SH-SY5Y (cell line): ENCODE data around the gene TPP2.
A peak's percentile ranks its signal among the peaks of the same experiment; 100 is the strongest.

ENCODE experiments used
- GATA2 ChIP-seq: IDR thresholded peaks from 2 replicates; pipeline ENCODE4 v1.6.1; 2011; ENCODE audit warnings: mild to moderate bottlenecking, low read depth, low read length
- GATA3 ChIP-seq: IDR thresholded peaks from 2 replicates; pipeline ENCODE4 v1.6.1; 2011; ENCODE audit warnings: low read depth, mild to moderate bottlenecking, low read length, moderate library complexity

The TPP2 gene

DNA sequence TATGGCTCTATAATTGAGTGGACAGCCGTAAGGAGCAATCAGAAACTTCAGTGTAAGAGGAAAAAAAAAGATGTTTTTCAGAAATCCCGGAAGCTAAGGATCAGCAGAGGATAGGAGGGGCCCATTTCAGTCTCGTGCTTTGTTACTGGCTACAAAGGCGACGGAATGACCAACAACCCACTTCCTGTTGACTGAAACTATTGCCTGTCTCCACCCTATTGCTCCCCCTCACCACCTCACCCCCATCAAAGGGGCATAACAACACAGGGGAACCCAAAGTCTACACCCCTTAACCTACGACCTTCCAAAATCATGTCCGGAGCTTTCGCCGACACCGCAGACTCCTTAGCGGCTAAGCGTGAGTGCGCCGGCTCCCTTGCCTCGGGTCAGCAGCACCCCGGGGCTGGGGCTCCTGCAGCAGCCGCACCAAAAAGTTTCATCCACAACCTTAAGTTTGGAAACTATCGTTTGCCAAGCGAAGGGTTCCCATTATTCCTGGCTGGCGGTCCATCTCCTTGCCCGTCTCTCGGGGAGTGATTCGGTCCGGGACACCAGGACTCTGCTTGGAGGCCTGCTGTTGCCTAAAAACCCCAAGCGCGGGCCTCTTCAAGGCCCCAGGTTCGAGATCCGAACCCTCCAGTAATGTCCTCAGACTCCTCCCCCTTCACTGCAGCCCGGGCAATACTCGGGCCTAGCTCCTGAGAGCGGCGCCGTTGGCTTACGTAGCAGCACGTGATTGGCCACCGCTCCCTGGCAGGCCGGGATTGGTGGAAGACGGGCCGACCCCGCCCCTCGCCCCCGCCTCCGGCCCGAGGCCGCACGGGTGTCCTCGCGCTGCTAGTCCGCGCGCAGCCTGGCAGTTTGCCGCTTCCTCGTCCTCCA lies at the start of gene TPP2:
TPP2 (plus strand) TSS at position 840 of the 882 bp plus-strand sequence. CDS start 53 bp downstream, outside the sequence.
- TF ChIP-seq GATA3 (no peak), GATA2 (no peak)

GRCh38 chr13:102548811-102549210 lies 48.0 kb upstream of the TPP2 start:
- TF ChIP-seq GATA2, result no peak
- no peak for TF ChIP-seq GATA3

GRCh38 chr13:102550507-102550906 lies 46.3 kb upstream of the TPP2 start:
- TF ChIP-seq GATA2 (no peak), GATA3 (no peak)

- TF ChIP-seq GATA2, result no peak
- TF ChIP-seq GATA3, result no peak
Observed at GRCh38 chr13:102555914-102556553, 40.8 kb upstream of the TPP2 start.

GRCh38 chr13:102556806-102557205 lies 40.0 kb upstream of the TPP2 start:
- TF ChIP-seq GATA3 (no peak), GATA2 (no peak)

DNA sequence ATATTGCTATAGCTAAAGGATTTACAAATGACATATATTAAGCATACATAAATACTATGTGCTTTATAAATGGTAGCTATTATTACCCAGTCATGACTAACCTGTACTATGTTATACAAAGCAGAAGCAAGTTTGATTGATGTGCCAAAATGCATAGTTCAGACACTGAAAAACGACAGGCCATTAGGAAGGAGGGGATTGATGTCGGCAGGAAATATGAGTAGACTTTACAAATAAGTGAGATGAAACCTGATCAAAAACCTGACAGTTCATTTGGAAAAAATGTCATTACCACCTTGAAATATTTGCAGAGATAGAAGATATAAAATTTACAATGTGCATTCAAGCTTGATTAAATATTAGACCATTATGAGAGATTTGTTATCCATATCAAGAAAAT lies 38.8 kb upstream of the TPP2 start:
- TF ChIP-seq GATA3 (no peak), GATA2 (no peak)

DNA sequence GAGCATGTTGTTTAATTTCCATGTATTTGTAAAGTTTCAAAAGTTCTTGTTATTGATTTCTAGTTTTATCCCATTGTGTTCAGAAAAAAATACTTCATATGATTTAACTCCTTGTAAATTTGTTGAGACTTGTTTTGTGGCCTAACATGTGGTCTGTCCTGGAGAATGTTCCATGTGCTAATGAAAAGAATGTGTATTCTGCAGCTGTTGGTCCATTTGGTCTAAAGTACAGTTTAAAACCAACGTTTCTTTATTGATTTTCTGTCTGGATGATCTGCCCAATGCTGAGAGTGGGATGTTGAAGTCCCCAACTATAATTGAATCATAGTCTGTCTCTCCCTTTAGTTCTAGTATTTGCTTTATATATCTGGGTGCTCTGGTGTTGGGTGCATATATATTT lies 34.9 kb upstream of the TPP2 start:
- TF ChIP-seq GATA2 (no peak), GATA3 (no peak)

DNA sequence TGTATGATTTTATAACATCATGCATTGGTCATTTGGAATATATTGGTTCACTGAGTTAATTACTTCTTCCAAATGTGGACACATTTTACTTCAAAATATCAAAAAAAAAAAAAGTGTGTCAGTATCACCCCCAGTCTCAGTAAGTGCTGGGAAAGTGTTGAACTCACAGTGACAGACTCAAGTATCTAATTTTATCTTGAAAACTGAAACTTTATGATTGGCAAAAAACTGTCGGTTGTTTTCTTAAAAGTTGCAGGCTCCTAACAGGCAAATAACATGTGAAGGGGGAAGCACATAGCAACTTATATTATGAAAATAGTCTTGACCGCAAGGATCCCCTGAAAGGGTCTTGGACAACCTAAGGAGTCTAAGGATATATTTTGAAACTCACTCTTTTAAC lies 33.5 kb upstream of the TPP2 start:
- TF ChIP-seq GATA3 (no peak), GATA2 (no peak)

DNA sequence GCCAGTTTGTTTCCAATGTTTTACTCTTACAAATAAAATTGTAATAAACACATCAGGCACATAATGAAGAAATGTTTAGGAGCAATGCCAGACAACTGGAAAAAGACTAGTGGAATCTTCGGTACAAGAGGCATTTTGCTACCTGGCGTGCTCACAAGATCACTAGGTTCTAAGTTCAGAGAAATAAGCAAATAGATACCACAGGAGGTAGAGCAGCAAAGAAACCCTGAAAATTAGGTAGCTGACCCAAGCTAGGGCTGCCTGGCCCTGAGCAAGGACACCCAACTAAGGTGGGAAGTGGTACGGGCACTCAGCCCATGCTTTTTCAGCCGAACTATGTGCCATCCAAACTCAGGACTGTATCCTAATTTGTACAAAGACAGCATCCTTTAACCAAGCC lies 32.2 kb upstream of the TPP2 start:
- no peak for TF ChIP-seq GATA2
- TF ChIP-seq GATA3, result no peak

GRCh38 chr13:102566513-102566912 lies 30.3 kb upstream of the TPP2 start:
- TF ChIP-seq GATA2 (no peak), GATA3 (no peak)

DNA sequence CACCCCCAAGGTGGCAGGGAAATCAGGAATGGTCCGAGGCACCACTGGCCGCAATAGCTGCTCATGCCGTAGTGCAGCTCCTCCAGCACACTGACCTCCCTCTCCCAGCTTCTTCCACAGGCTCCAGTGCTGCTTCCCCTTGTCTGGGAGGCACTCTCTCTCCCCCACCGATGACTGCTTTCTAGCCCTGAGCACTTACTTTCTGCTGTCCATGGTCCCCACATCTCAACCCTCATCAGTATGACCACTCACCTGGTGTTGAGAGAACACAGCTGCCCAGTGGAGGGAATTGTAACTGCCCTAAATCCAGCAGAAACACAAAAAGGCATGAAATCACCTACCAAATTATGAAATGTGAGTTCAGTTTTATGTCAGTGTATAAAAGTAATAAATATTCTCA lies 28.9 kb upstream of the TPP2 start:
- TF ChIP-seq GATA2 (no peak), GATA3 (no peak)

DNA sequence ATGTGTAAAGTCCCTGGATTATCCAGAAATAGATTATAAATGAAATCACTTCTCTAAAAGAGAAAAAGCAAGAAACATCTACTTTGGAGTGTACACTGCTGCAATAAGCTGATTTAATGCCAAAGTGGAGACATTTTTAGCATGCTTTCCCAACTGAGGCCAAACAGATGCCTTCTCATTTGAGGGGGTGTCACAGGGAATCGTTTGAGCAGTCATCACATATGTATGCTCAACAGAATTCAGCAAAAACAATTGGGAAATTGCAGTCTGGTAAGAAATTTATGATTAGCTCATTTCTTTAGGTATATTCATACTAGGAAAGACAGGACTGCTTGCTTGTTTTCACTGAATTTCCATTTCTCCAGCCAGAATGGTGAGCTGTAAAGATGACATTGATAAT lies 27.3 kb upstream of the TPP2 start:
- TF ChIP-seq GATA3 (no peak), GATA2 (0 out of 2 replicates have a peak, but pooled peaks have one; percentile 19)

GRCh38 chr13:102571075-102571474 lies 25.7 kb upstream of the TPP2 start:
- TF ChIP-seq GATA2 (no peak), GATA3 (no peak)

DNA sequence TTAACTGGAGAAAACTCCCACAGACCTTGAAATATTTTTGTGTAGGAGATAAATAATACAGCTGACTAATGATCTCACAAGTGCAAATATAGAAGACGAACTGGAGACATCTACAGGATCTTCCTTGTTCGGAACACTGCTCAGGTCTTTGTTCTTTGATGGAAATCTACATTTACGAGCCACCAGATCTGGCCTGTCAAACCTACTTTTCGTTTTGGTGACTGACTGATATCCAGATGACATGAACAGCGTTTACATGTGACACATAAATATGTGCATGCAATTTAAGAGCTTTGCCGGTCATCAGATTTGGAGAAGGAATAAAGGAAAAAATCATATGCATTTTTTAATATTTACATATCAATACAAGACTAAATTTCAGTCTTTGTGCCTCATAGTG lies 24.5 kb upstream of the TPP2 start:
- no peak for TF ChIP-seq GATA3
- TF ChIP-seq GATA2, result no peak
